ENCODE results near the gene FOXD4L1. TPM values are rescaled to one million over a fixed set of nuclear protein-coding genes. Genes with fewer than 3 reads are reported as not detected.
"Not testable (repeated sequence)": the region's sequence is repeated elsewhere in the genome, so short reads cannot be mapped to it uniquely, and the experiment has no call there.

Gene FOXD4L1
- total RNA-seq, 1 experiment from 2014 or later, result 0.05 TPM

GRCh38 chr2:113521492-113521891 lies 23.0 kb downstream of the FOXD4L1 start:
- DNase-seq (ENCODE audit: low read depth), result not testable (repeated sequence)

GRCh38 chr2:113524986-113525385 lies 26.5 kb downstream of the FOXD4L1 start:
- DNase-seq (ENCODE audit: low read depth), result not testable (repeated sequence)

DNA sequence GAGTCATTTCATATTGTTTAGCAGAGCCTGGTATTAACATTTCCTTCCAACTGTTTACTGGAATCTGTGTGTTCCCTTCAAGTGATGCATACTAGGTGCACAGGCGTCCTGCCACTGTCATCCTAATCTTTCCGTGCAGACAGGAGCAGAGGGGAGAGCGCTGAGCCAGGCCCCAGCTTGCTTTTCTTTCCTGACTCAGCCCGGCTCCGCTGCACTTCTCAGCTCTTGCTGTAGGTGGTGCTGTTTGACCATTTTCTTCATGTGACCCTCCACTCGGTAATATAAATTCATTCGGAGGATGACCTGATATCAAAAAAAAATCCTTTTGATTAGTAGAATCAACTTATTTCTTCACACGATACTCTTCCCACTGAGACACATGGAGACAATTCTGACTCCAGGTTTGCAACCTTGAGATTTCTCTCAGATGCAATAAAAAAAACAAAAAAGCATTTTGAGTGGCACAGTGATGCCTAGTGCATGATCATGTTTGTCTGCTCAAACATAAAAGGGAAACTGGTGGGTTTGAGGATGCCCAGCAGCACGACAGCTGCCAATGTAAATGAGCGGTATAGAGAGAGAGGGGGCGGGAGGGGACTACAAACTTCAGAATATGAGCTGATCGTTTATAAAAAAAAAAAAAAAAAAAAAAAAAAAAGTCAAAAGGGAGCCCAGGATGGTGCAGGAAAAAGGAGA lies 29.0 kb downstream of the FOXD4L1 start:
- not testable (repeated sequence) for DNase-seq (ENCODE audit: low read depth)

- not testable (repeated sequence) for DNase-seq (ENCODE audit: low read depth)
Measured at GRCh38 chr2:113528126-113528525, 29.7 kb downstream of the FOXD4L1 start.

DNA sequence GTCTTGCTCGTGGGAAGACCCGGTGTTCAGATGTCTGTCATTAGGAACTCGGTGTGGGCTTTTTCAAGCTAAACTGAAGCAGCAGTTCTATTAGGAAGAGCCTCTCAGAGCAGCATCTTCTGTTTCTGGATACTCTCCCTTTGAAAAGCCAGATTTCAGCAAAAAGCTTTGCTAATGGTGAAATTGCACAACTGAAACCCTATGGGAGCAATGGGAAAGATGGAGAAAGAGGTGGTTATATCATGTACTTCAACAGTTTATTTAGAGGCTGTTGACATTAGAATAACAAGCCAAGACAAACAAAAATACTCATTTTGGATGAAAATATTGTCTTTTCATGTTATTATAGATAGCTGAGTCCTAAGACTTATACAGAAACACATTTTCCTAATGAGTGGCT lies 30.4 kb downstream of the FOXD4L1 start:
- not testable (repeated sequence) for DNase-seq (ENCODE audit: low read depth)

GRCh38 chr2:113532991-113533390 lies 34.5 kb downstream of the FOXD4L1 start:
- DNase-seq (ENCODE audit: low read depth), result not testable (repeated sequence)

DNA sequence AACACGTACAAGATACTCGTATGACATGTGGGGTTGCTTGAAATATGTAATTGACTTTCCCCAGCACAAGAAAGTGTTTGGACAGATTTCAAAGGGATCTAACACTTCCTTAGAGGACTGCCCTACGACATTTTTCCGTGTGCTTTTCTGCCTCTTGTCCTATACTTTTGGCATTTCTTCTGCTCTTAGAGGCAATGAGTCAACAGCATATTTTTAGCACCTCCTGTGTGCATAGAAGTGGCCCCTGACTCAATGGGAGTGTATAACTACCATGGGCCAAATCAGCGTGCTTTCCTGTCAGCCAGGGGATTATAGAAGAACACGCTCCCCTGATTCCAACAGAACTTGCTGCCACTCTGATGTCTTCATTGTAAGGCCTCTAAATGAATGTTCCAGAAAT lies 38.1 kb downstream of the FOXD4L1 start:
- not testable (repeated sequence) for DNase-seq (ENCODE audit: low read depth)

DNA sequence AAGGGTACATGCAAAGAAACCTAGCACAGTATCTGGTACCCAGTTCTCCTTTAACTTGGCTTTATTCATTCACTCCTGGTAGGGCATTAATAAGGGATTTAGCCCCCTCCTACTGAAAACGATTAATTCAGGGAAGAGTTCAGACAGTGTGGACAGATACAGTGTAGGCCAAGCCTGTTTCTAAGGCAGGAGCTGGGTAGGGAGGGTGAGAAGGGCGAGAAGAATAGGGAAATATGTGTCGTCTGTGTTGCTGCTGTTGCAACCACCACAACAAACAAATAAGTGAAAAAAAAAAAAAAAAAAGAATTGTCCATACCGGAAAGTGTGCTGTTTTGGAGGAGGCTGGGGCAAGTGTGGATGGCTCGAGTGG lies 42.4 kb downstream of the FOXD4L1 start:
- DNase-seq (ENCODE audit: low read depth), result not testable (repeated sequence)

GRCh38 chr2:113541204-113541975 lies 42.9 kb downstream of the FOXD4L1 start:
- not testable (repeated sequence) for DNase-seq (ENCODE audit: low read depth)

DNA sequence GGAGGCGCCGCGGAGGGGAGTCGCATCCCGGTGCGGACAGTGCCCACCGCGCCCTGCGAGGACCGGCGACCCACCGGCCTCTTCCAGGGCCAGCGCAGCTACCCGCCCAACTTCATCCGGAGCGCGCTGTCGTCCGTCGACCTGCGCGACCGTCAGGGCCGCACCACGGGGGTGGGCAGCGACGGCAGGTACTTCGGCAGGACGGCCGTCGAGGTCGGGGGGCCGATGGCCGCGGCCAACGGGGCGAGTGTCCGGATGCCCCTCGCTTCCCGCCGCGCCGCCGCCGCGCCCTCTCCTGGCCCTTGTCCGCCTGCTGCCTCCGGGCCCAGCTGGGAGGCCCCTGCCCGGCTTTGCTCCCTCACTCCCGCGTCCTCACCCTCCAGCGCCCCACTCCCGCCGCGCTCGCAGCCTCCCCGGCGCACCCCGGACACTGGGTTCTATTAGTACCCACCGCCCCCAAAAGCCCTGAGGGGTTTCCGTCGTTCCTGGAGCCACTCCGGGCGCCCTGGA lies 43.6 kb downstream of the FOXD4L1 start:
- DNase-seq (ENCODE audit: low read depth), result not testable (repeated sequence)

DNA sequence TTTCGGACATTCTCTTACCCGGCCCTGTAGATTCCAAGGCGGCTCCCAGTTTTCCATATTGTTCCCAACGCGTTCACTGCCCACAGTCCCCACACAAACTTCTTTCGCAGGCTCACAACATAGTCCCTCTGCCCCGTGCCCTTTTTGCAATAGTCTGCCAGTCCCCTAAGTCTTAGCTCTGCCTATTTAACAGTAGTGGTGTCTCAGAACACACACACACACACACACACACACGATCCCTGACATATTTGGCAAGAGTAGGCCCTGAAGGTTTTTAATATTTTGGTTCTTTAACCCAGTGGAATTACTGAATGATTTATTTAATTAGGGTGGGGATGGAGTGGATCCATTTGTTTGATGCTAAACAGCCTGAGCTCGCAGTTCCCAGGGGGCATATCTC lies 44.1 kb downstream of the FOXD4L1 start:
- not testable (repeated sequence) for DNase-seq (ENCODE audit: low read depth)

Other genes starting within 250 kb of the FOXD4L1 start
- gene PAX8, start 219.7 kb upstream of the FOXD4L1 start, total RNA-seq (2014; rRNA removed; shearing (Covaris generic)), result 5.9 and 11.3 TPM in 2 replicates
- gene ZNG1B, start 61.0 kb upstream of the FOXD4L1 start, total RNA-seq (2014; rRNA removed; shearing (Covaris generic)), result 31.6 TPM in 2 replicates
- 1.6 and 3.9 TPM in 2 replicates for gene RABL2A, start 128.6 kb downstream of the FOXD4L1 start, total RNA-seq (2014; rRNA removed; shearing (Covaris generic))